Spleen (tissue), 11 donors: ENCODE results near the gene SMU1. TPM values are rescaled to one million over a fixed set of nuclear protein-coding genes. Genes with fewer than 3 reads are reported as not detected.
A peak's percentile ranks its signal among the peaks of the same experiment; 100 is the strongest.

ENCODE experiments used
- DNase-seq: peaks from one replicate; pipeline ENCODE4 v3.0.0-alpha.2; 2020
- H3K27ac ChIP-seq, 8 donors: fragments of 200-600 bp; sonication (generic) in 7 of 8; 1 replicate in 4 of 8; 2 replicates in 4 of 8; pipeline versions ENCODE4 v1.5.0 to v1.8.0; 2016 to 2021; ENCODE audit warnings: inconsistent platforms in 4 of 8, mild to moderate bottlenecking in 4 of 8, moderate library complexity in 1 of 8
- H3K27me3 ChIP-seq, 7 donors: fragments of 200-600 bp; sonication (generic) in 6 of 7; replicated peaks in 1 of 7; 1 replicate in 4 of 7; 2 replicates in 3 of 7; pipeline versions ENCODE4 v1.5.0 to v1.8.0; 2016 to 2021; ENCODE audit warnings: inconsistent platforms in 3 of 7, mild to moderate bottlenecking in 1 of 7
- H3K36me3 ChIP-seq, 6 donors: fragments of 200-600 bp; sonication (generic) in 5 of 6; 1 replicate in 4 of 6; 2 replicates in 2 of 6; pipeline versions ENCODE4 v1.5.0 to v1.8.0; 2016 to 2021; ENCODE audit warnings: inconsistent platforms in 2 of 6
- H3K4me1 ChIP-seq, 6 donors: fragments of 200-600 bp; sonication (generic) in 5 of 6; 1 replicate in 3 of 6; 2 replicates in 3 of 6; pipeline versions ENCODE4 v1.5.0 to v1.8.0; 2016 to 2021; ENCODE audit warnings: inconsistent platforms in 3 of 6
- H3K4me3 ChIP-seq, 8 donors: fragments of 200-600 bp; sonication (generic) in 7 of 8; 1 replicate in 4 of 8; 2 replicates in 4 of 8; pipeline versions ENCODE4 v1.5.0 to v1.8.0; 2016 to 2021; ENCODE audit warnings: inconsistent platforms in 4 of 8, mild to moderate bottlenecking in 4 of 8, moderate library complexity in 2 of 8
- H3K9me3 ChIP-seq, 8 donors: fragments of 200-600 bp; sonication (generic) in 7 of 8; 1 replicate in 4 of 8; 2 replicates in 4 of 8; pipeline versions ENCODE4 v1.5.0 to v1.8.0; 2016 to 2021; ENCODE audit warnings: inconsistent platforms in 4 of 8
- POLR2A ChIP-seq, 3 donors: fragments of 450-650 bp; IDR thresholded peaks; one replicate each; pipeline ENCODE4 v1.5.1; 2017; ENCODE audit warnings: antibody characterized with exemption in 3 of 3, mild to moderate bottlenecking in 1 of 3
- POLR2AphosphoS5 ChIP-seq, 3 donors: sonication (generic); formaldehyde crosslinking; IDR thresholded peaks; one replicate each; pipeline ENCODE4 v1.5.1; 2017; ENCODE audit warnings: antibody characterized with exemption in 3 of 3
- WGBS, 5 donors: extraction: QIAGEN DNeasy Blood & Tissue Kit in 3 of 5; methylation state at CpG; one replicate each; pipeline versions ENCODE4 v1.1.5 to v1.1.7; 2013 to 2018; 5-methylcytosine and 5-hydroxymethylcytosine counted together
- intact Hi-C: fragments of 100-400 bp; cut with DNase I; formaldehyde crosslinking; loops from one replicate; pipeline ENCODE4 v1.15.0; 2023; ENCODE audit warnings: low total_unique reads
- polyA plus RNA-seq, 3 donors: library from polyadenylated mRNA; stranded (reverse); fragments of 200-250 nt; gene quantifications; one replicate each; pipeline ENCODE4 v1.2.1, GENCODE V29; 2013
- total RNA-seq, 7 donors: library from RNA; depleted of rRNA in 3 of 7; stranded (reverse); fragments of >200 nt in 3 of 7; fragmentation: NEBNext Ultra II Directional in 4 of 7; extraction: Animal tissue kit (Norgen Biotek cat#: 25700) in 4 of 7; gene quantifications; one replicate each; pipeline versions ENCODE4 v1.1.0 to v1.2.1, GENCODE V29; 2016 to 2021
- TF ChIP-seq, protein P1 (sequence below), 11 experiments: fragments of 200-600 bp in 7 of 11; fragments of 450-650 bp in 4 of 11; sonication (generic) in 4 of 11; IDR thresholded peaks in 8 of 11; conservative IDR thresholded peaks in 3 of 11; 1 replicate in 7 of 11; 2 replicates in 4 of 11; pipeline versions ENCODE4 v1.4.0 to v1.8.0; 2016 to 2021; ENCODE audit warnings: antibody characterized with exemption in 11 of 11, inconsistent platforms in 4 of 11, mild to moderate bottlenecking in 1 of 11
- donor health status: healthy with polysubstance abuse.
- donor health status: DM: no; HTN: no; CAD: no; lungs with moderate emphysema.
- donor health status: DM: no; HTN: no; CAD: no.
- donor health status: Bipolar disorder and iron deficiency.
- donor health status: healthy.
- donor health status: DM: no; HTN: no; CAD: no.
- donor health status: DM: yes; HTN: yes; CAD: no.

Gene SMU1
- total and polyA plus RNA-seq, 10 donors: 7.2 to 23.3 (median 18.8) TPM

DNA sequence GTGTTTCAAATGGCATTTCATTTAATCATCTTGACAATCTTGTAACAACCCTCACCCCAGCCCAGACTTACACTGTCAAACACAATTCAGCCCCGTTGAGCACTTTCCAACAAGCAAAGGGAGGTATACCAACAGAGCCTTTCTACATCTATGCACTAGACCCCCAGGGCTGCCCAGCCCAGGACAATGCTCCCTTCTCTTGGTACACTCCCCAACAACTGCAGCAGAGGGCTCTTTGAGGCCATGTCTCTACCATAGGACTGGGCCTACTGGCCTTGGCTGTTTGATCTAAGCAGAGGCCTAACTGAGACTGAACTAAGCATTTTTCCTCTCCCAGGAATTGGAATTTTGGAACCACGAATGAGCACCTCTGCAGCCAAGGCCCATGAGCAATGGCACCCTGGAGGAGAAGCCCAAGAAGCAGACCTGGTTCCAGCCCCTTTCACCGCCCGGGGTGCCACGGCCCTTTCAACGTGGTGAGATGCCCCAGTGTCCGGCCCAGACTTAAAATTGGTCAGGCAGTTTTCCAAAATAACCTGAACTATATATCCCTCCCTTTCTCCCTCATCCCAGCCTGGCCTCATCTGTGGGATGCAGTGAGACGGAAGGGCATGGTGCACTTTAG is 47.0 kb upstream of the SMU1 start:
- Histone ChIP-seq H3K36me3 (peaks cover 0 to 96% (median 37%) of the 10 kb centered on the region in 6 donors), H3K4me3 (no peak overlapping the region), H3K27ac (peak overlapping the region in 7 of 8 donors; percentile 30 to 85 (median 77)), H3K27me3 (no peaks in the 10 kb centered on the region), H3K4me1 (peaks cover 18 to 93% (median 38%) of the 10 kb centered on the region in 6 donors), H3K9me3 (no peaks in the 10 kb centered on the region)
- TF ChIP-seq POLR2A (IDR thresholded peaks at IDR 0.05) (no peak), POLR2AphosphoS5 (IDR thresholded peaks at IDR 0.05) (no peak)
- TF ChIP-seq, protein P1, sequence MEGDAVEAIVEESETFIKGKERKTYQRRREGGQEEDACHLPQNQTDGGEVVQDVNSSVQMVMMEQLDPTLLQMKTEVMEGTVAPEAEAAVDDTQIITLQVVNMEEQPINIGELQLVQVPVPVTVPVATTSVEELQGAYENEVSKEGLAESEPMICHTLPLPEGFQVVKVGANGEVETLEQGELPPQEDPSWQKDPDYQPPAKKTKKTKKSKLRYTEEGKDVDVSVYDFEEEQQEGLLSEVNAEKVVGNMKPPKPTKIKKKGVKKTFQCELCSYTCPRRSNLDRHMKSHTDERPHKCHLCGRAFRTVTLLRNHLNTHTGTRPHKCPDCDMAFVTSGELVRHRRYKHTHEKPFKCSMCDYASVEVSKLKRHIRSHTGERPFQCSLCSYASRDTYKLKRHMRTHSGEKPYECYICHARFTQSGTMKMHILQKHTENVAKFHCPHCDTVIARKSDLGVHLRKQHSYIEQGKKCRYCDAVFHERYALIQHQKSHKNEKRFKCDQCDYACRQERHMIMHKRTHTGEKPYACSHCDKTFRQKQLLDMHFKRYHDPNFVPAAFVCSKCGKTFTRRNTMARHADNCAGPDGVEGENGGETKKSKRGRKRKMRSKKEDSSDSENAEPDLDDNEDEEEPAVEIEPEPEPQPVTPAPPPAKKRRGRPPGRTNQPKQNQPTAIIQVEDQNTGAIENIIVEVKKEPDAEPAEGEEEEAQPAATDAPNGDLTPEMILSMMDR (IDR thresholded peaks at IDR 0.05 in 8 of 11, conservative IDR thresholded peaks at IDR 0.05 in 3 of 11): no peak
- 93 to 98% (median 96%) methylated on average over 8 of the region's 8 CpGs for WGBS, 5 donors
- DNase-seq: peak; percentile 55
- intact Hi-C loops: loop anchor here (5.0 kb wide), 1 partner anchor 49 kb away; no protein-coding TSS in a partner anchor

DNA sequence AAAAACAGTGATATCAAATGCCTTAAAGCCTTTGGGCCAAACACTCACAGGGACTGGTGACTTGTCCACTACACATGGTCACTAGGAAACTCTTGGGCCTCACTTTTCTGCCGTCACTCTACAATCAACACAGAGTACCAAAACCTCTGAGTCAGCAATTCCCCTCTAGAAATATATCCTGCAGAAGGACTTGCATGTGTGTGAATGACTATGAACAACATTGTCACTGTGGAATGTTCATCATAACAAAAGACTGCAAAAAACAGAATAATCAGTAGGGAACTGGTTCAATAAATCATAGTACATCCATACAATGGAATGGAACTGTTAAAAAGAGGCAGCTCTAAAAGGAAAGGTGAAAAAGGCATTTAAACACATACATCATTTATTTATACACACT is 44.1 kb upstream of the SMU1 start:
- H3K36me3 ChIP-seq: peaks cover 0 to 96% (median 35%) of the 10 kb centered on the region in 6 donors
- 70 to 95% (median 80%) methylated on average over 1 of the region's 1 CpG for WGBS, 5 donors
- peak overlapping the region in 1 of 8 donors; percentile 41 for H3K27ac ChIP-seq
- no peak overlapping the region for H3K4me3 ChIP-seq
- H3K4me1 ChIP-seq: peaks cover 21 to 92% (median 42%) of the 10 kb centered on the region in 6 donors
- no peaks in the 10 kb centered on the region for H3K27me3 ChIP-seq
- intact Hi-C loops: loop anchor here (5.0 kb wide), 1 partner anchor 52 kb away; no protein-coding TSS in a partner anchor
- H3K9me3 ChIP-seq: no peaks in the 10 kb centered on the region
- TF ChIP-seq POLR2AphosphoS5 (IDR thresholded peaks at IDR 0.05) (no peak), POLR2A (IDR thresholded peaks at IDR 0.05) (no peak)
- TF ChIP-seq, protein P1 (IDR thresholded peaks at IDR 0.05 in 8 of 11, conservative IDR thresholded peaks at IDR 0.05 in 3 of 11): no peak
- no peak for DNase-seq

DNA sequence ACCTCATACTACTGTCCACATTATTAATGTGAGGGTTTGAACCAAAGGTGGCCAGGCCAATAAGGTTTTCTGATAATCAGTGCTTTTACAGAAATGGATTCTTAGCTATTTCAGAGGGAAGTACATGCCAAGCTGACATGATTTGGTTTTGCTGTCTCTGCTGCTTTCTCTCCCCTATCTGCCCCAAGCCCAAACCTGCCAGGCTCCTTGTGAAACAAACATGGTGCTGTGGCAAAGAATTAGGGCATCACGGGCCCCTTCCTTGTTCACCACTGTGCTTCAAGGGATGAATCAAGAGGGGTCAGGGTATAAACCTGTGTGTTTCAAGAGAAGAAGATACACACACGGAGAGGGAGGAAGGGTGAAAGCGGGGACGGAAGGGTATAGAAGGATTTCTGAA is 41.3 kb upstream of the SMU1 start:
- DNase-seq: peak; percentile 36
- intact Hi-C loops: no loop called here
- WGBS, 5 donors: 86 to 93% (median 88%) methylated on average over 4 of the region's 4 CpGs
- H3K4me1 ChIP-seq: peaks cover 10 to 66% (median 19%) of the 10 kb centered on the region in 6 donors
- peak overlapping the region in 5 of 8 donors; percentile 16 to 76 (median 52) for H3K27ac ChIP-seq
- H3K9me3 ChIP-seq: no peaks in the 10 kb centered on the region
- TF ChIP-seq POLR2A (IDR thresholded peaks at IDR 0.05): no peak
- no peak for TF ChIP-seq POLR2AphosphoS5 (IDR thresholded peaks at IDR 0.05)
- TF ChIP-seq, protein P1 (IDR thresholded peaks at IDR 0.05 in 8 of 11, conservative IDR thresholded peaks at IDR 0.05 in 3 of 11): no peak
- H3K27me3 ChIP-seq: no peaks in the 10 kb centered on the region
- H3K36me3 ChIP-seq: peaks cover 0 to 100% (median 58%) of the 10 kb centered on the region in 6 donors
- no peak overlapping the region for H3K4me3 ChIP-seq

DNA sequence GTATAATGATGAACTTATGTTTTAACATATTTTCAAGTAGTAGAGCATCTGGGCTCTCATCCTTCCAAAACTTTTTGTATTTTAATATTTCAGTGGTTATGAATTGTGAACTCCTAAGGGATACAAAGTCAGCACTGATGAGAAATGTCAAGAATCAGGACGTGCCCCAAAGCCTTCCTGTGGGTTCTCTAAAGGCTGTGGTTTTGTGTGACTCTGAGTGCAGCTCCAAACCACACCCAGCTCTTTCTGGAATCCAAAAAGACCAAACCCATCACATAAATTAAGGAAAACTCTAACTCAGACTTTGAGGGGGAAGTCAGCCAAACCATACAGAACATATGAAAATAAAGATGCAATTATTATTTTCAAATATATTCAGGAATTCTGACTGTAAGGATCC is 40.8 kb upstream of the SMU1 start:
- Histone ChIP-seq H3K36me3 (peaks cover 0 to 100% (median 63%) of the 10 kb centered on the region in 6 donors), H3K9me3 (no peaks in the 10 kb centered on the region), H3K4me3 (no peak overlapping the region), H3K27ac (peak overlapping the region in 7 of 8 donors; percentile 16 to 76 (median 51)), H3K4me1 (peaks cover 10 to 61% (median 19%) of the 10 kb centered on the region in 6 donors), H3K27me3 (no peaks in the 10 kb centered on the region)
- 13 to 28% (median 16%) methylated on average over 1 of the region's 1 CpG for WGBS, 5 donors
- TF ChIP-seq POLR2A (IDR thresholded peaks at IDR 0.05) (no peak), POLR2AphosphoS5 (IDR thresholded peaks at IDR 0.05) (no peak)
- TF ChIP-seq, protein P1 (IDR thresholded peaks at IDR 0.05 in 8 of 11, conservative IDR thresholded peaks at IDR 0.05 in 3 of 11): no peak
- no peak for DNase-seq
- intact Hi-C loops: no loop called here
